HT-29 (cell line): ENCODE measurements around the gene ACTL9. TPM values are rescaled to one million over a fixed set of nuclear protein-coding genes. Genes with fewer than 3 reads are reported as not detected.
"Not testable (repeated sequence)": the region's sequence is repeated elsewhere in the genome, so short reads cannot be mapped to it uniquely, and the experiment has no call there.

ENCODE experiments used
- DNase-seq: peaks from one replicate; pipeline ENCODE4 v3.0.0-alpha.2; 2015; ENCODE audit warnings: low spot score
- total RNA-seq: library from RNA; depleted of rRNA; stranded (reverse); fragments of >200 nt; shearing (Covaris generic); gene quantifications from 2 replicates; pipeline ENCODE4 v1.2.3, GENCODE V29; 2014; rRNA removed

ACTL9 gene
- not detected in 2 replicates for total RNA-seq

DNA sequence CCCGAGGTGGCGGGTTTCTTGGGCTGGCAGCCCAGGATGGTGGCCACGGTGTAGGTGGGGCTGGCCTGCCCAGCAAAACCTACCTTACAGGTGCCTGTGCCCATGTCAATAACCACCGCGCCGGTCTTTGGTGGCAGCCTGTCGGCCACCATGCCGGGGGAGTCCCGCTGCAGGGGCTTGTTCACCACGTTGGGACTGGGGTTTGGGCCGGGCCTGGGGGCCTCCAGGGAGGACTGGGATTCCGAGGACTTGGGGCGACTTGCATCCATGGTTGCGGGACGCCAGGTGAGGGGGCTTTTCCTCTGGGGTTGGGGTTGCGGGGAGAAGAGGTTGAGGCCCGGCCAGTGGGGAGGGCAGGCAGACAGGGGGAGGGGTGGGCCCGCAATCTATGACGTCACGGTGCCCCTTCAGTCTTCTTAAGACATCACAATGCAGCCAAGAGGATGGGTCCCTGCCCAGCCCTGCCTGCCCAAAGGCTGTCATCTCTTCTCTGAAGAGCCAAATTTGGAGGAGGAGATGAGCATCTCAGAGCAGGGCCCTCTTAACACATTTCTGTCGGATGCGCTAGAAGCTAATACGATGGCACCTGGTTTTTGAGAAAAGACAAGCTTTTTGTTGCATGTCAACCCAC lies at the start of gene ACTL9:
TSS of gene ACTL9 (minus strand) at position 363 of the 631 bp plus-strand sequence. CDS start at position 269, 94 bp downstream.
- DNase-seq: no peak

DNA sequence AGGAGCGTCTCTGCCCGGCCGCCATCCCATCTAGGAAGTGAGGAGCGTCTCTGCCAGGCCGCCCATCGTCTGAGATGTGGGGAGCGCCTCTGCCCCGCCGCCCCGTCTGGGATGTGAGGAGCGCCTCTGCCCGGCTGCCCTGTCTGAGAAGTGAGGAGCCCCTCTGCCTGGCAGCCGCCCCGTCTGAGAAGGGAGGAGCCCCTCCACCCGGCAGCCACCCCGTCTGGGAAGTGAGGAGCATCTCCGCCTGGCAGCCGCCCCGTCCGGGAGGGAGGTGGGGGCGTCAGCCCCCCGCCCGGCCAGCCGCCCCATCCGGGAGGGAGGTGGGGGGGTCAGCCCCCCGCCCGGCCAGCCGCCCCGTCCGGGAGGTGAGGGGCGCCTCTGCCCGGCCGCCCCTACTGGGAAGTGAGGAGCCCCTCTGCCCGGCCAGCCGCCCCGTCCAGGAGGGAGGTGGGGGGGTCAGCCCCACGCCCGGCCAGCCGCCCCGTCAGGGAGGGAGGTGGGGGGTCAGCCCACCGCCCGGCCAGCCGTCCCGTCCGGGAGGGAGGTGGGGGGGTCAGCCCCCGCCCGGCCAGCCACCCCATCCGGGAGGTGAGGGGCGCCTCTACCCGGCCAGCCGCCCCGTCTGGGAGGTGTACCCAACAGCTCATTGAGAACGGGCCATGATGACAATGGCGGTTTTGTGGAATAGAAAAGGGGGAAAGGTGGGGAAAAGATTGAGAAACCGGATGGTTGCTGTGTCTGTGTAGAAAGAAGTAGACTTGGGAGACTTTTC lies 40.9 kb upstream of the ACTL9 start:
- not testable (repeated sequence) for DNase-seq

DNA sequence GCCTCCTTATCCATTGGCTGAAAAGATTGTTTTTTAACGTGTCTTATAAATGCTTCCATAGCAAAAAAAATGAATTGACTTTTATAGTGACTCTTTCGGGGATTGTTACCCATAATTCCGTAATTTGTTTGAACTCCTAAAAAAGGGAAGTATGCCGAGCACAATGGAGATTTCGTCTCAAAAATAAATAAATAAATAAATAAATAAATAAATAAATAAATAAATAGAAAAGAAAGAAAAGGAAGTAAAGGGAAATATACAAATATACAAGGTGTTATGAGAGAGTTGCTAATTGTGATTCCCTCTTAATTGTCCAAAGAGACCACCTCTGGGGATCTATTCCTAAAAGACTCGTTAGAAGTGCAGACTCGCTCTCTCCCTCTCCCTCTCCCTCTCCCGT lies 39.8 kb upstream of the ACTL9 start:
- DNase-seq: no peak

- DNase-seq: peak; percentile 13
Measured at GRCh38 chr19:8731428-8732169, 33.0 kb upstream of the ACTL9 start.

GRCh38 chr19:8724276-8724675 lies 25.7 kb upstream of the ACTL9 start:
- no peak for DNase-seq

GRCh38 chr19:8722032-8722431 lies 23.4 kb upstream of the ACTL9 start:
- DNase-seq: no peak

DNA sequence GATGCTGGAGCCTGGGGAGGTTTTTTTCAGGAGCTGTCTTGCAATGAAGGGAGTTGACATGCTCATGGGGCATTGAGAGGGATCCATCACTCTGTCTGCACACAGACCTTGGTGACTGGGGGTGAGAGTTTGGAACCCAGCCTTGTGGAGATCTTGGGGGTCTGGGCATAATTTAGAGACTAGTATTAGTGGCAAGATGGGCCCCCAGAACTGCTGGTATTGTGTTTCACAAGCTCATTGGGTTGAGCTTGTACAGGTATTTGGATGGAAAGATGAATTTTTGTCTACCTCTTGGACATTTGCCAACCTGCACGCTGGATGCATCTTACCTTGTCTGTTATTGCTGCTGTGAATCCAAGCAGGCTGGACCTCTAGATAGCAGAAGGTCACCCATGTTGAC lies 22.7 kb upstream of the ACTL9 start, which contains the start of gene OR2Z1:
TSS of gene OR2Z1 (plus strand) at position 301 of the 400 bp plus-strand sequence. CDS start 9,395 bp downstream, outside the sequence.
- no peak for DNase-seq

GRCh38 chr19:8710337-8710736 lies 11.7 kb upstream of the ACTL9 start:
- not testable (repeated sequence) for DNase-seq

GRCh38 chr19:8705742-8706141 lies 7.1 kb upstream of the ACTL9 start:
- DNase-seq: no peak

DNA sequence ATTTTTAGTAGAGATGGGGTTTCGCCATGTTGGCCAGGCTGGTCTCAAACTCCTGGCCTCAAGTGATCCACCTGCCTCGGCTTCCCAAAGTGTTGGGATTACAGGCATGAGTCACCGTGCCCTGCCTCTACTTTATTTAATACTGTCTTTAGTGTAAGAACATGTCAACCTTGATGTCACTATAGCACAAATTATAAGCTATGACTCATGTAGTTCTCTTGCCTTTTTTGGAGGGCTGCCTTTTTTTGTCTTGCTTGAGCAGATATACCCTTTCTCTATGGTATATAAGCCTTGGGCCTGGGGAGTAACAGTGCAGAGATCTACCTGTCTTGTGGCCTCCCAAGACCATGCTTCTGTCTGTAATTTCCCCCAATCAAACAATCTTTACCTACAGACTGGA lies 6.7 kb upstream of the ACTL9 start:
- DNase-seq: not testable (repeated sequence)

GRCh38 chr19:8703223-8703622 lies 4.6 kb upstream of the ACTL9 start:
- DNase-seq: no peak

- DNase-seq: no peak
Measured at GRCh38 chr19:8702350-8702749, 3.8 kb upstream of the ACTL9 start.

DNA sequence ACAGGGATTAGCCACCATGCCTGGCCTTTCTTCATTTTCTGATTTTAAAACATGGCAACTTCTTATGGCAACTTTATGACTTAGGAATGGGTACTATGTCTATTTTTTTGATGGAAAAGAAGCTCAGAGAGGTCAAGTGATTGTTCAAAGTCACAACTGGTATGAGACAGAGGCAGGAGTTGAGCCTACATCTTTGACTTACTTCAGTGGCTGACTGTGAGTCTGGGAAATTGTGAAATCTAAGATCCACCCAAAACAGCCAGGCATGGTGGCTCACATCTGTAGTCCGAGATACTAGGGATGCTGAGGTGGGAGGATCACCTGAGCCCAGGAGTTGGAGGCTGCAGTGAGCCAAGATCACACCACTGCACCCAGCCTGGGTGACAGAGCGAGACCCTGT lies 2.4 kb upstream of the ACTL9 start:
- DNase-seq: no peak

DNA sequence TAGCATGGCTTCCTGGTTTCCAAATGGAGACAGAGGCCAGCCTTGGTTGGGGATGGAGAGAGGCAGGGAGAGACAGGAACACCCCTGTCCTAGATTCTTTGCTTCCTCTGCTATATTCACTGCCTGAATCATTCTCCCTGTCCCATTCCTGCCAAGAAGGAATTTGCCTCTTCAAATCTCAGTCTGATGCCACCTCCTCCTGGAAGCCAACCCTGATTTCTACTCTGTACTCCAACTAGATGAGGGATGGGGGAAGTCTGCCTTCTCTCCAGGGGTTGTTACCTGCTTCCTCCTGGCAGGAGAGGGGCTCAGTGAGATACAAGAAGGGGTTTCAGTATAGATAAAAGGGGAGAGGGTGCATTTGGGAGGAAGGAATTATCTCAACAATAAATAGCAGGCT lies 1.3 kb upstream of the ACTL9 start:
- DNase-seq: no peak

- no peak for DNase-seq
Measured at GRCh38 chr19:8697671-8698432, 743 bp downstream of the ACTL9 start.

DNA sequence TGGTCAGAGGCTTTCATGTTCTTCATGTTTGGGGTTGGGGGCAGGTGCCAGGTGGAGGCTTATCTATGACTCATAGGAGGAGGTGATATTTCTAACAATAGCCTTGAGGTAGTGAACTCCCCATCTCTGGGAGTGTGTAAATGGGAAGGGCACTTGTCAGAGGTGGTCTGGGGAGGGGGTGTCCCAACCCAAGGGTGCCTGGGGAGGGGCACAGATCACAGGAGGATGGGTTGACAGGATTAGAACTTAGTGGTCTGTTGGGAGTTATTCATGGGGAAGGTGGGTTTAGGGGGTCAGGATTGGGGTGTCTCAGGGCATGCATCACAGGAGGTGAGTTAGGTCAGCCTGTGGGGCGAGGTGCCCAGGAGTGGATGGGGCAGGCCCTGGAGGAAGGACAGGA lies 1.6 kb downstream of the ACTL9 start:
- DNase-seq: no peak

GRCh38 chr19:8695911-8696310 lies 2.7 kb downstream of the ACTL9 start:
- no peak for DNase-seq

- no peak for DNase-seq
Measured at GRCh38 chr19:8695501-8695900, 3.1 kb downstream of the ACTL9 start.

GRCh38 chr19:8690753-8691539 lies 7.6 kb downstream of the ACTL9 start:
- no peak for DNase-seq

DNA sequence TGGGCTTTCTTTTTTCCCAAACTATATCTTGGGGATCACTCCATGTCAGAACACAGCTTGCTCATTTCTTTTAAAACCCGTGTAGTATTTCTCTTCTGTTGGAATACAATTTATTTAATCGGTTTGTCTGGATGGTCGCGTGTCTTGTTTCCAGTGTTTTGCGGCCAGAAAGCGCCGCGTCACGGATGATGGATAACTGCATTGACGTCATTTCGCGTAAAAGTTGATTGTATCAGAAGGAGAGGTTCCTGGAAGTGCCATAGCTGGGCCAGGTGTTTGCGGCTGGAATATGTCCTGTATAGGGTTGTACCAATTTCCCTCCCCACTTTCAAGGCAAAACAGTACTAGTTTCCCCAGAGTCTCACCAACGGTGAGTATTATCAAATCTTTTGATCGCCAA lies 9.7 kb downstream of the ACTL9 start:
- no peak for DNase-seq

DNA sequence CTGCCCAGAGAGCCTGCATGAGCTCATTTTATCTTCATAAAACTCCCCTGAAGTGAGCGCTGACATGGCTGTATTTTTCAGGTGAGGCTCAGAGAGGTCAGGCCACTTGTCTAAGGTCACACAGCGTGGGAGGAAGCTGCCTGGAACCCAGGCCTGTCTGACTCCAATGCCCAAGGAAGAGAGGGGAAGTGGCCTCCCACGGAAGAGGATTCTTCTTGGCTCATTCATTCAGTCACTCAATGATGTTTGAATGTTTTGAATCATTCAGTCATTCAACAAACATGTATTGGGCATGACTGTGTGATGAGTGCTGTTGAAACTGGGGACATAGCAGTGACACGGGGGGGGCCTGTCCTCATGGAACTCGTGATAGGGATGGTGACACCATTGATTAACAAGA lies 12.0 kb downstream of the ACTL9 start:
- DNase-seq: no peak
